Measurements from ENCODE around the gene RAPGEF6.

DNA sequence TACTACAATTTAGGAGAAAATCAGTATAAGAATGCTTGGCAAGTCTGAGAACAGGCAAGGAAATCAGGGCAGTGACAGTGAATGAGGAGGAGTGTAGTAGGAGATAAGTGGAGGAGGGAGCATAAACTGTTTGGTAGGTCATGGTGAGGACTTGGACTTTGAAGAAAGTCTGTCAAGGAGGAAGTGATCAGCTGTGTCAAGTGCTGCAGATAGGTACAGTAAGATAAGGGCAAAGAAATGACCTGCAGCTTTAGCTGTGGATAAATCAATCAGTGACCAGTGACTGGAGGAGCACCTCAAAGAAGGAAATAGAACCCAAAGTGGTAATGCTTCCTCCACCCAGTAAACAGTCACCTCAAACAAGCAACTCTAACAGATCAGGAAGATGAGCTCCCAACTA is 106.3 kb downstream of the RAPGEF6 start:
- no peak for TF ChIP-seq POLR2A (IDR thresholded peaks at IDR 0.05)
- TF ChIP-seq POLR2AphosphoS5 (IDR thresholded peaks at IDR 0.05): no peak
- TF ChIP-seq, protein P1, sequence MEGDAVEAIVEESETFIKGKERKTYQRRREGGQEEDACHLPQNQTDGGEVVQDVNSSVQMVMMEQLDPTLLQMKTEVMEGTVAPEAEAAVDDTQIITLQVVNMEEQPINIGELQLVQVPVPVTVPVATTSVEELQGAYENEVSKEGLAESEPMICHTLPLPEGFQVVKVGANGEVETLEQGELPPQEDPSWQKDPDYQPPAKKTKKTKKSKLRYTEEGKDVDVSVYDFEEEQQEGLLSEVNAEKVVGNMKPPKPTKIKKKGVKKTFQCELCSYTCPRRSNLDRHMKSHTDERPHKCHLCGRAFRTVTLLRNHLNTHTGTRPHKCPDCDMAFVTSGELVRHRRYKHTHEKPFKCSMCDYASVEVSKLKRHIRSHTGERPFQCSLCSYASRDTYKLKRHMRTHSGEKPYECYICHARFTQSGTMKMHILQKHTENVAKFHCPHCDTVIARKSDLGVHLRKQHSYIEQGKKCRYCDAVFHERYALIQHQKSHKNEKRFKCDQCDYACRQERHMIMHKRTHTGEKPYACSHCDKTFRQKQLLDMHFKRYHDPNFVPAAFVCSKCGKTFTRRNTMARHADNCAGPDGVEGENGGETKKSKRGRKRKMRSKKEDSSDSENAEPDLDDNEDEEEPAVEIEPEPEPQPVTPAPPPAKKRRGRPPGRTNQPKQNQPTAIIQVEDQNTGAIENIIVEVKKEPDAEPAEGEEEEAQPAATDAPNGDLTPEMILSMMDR (IDR thresholded peaks at IDR 0.05): no peak
